T-helper 1 cell treated with Interleukin-12 subunit alpha and Interleukin-12 subunit beta and Interleukin-4 antibody, amounts not matched to agents 30 μg/mL and 1 μg/mL, for 36 hours (primary cell): ENCODE results near the gene TRIM29.

Experiments used
- H3K27ac Mint-ChIP-seq: one replicate; pipeline ENCODE4 v1.8.0; 2021; ENCODE audit warnings: mild to moderate bottlenecking, mixed read lengths
- H3K27me3 Mint-ChIP-seq: one replicate; pipeline ENCODE4 v1.8.0; 2021; ENCODE audit warnings: low read depth, mixed read lengths
- H3K36me3 Mint-ChIP-seq: one replicate; pipeline ENCODE4 v1.8.0; 2021; ENCODE audit warnings: low read depth, mixed read lengths
- H3K4me1 Mint-ChIP-seq: one replicate; pipeline ENCODE4 v1.8.0; 2021; ENCODE audit warnings: low read depth, mixed read lengths
- H3K4me3 Mint-ChIP-seq: one replicate; pipeline ENCODE4 v1.8.0; 2021; ENCODE audit warnings: mild to moderate bottlenecking, moderate library complexity, mixed read lengths
- H3K9me3 Mint-ChIP-seq: one replicate; pipeline ENCODE4 v1.8.0; 2021; ENCODE audit warnings: mixed read lengths

Gene TRIM29

GRCh38 chr11:120135838-120136237 lies 2.1 kb downstream of the TRIM29 start:
- Mint-ChIP-seq H3K27me3 (peaks cover 5% of the 10 kb centered on the region), H3K4me3 (no peak overlapping the region), H3K36me3 (no peaks in the 10 kb centered on the region), H3K9me3 (no peaks in the 10 kb centered on the region), H3K4me1 (no peaks in the 10 kb centered on the region), H3K27ac (no peak overlapping the region)

- no peak overlapping the region for H3K4me3 Mint-ChIP-seq
- no peaks in the 10 kb centered on the region for H3K27me3 Mint-ChIP-seq
- no peaks in the 10 kb centered on the region for H3K9me3 Mint-ChIP-seq
- no peak overlapping the region for H3K27ac Mint-ChIP-seq
- no peaks in the 10 kb centered on the region for H3K4me1 Mint-ChIP-seq
- no peaks in the 10 kb centered on the region for H3K36me3 Mint-ChIP-seq
These were observed 3.0 kb downstream of the TRIM29 start for GRCh38 chr11:120134931-120135228.

DNA sequence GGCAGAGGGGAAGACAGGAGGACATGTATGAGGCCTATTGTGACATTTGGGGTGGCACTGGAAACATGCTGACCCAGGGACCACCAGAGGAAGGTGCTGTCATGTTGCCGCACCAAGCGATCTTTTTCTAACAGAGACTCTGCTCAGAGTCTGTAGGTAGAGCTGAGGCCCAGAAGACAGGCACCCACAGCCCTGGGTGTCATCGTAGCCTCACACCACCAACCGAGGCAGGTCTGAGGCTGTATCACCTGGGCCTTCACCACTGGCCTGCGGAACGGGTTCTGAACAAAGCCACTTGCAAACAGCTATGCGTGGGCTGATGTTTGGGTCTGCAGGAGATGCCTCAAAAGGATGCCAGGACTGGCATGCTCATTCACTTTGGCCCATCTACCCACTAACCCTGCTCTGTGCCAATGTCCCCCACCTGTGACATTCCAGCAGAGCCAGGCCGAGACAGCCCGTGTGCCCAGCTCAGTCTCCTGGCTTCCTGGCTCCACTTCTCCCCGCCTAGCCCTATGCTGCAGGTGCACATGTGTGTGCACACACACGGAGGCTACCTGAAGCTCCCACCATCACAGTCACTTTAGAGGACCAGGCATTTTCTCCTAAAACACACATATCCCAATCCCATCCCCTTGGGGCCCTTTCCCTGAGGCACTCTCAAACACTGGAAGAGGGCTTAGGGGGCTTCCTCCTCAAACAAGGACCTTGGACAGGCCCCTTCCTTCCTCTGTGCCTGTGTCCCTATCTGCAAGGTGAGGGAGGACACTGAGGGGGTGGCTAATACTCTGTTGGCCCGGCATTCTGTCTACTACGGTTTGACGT lies 3.6 kb downstream of the TRIM29 start:
- H3K36me3 Mint-ChIP-seq = no peaks in the 10 kb centered on the region
- H3K4me3 Mint-ChIP-seq = no peak overlapping the region
- H3K9me3 Mint-ChIP-seq = no peaks in the 10 kb centered on the region
- no peaks in the 10 kb centered on the region for H3K4me1 Mint-ChIP-seq
- H3K27ac Mint-ChIP-seq = no peak overlapping the region
- no peaks in the 10 kb centered on the region for H3K27me3 Mint-ChIP-seq

DNA sequence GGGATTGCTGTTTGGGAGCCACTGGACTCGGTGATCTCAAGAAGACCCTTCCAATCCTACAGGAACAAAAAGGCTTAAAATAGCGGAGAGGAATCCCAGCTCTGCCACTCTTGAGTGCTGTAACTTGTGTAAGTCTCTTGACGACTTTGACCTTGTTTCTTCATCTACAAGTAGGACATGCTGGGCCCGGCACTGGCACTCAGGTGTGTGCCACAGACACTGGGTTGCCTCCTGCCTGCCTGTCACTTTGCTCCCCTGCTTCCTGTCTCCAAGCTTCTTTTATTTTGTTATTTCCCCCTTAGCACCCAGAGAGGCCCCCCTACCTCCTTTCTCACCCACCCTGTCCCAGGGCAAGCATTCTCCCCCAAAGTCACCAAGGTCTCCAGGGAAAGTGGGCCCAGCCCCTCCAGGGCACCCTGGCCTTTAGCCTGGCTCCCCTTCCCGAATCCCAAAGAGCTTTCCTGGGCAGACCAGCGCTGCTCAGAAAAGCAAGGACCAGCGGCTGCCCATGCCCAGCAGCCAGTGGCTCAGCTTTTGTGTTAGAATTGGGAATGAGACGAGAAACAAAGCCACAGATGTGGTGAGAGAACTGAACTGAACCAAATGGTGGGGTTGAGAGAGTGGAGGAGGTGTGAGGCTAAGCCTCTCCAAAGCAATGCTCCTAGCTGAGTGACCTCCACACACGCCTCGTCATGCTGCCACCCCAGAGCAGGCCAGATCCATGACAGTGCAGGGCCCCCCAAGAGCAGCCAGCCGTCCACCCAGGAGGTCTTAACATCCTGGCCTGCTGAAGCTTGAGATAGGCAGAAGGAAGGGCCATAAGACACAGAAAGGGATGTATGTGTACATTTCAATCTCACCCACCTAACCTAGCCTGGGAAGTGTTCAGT lies 4.5 kb downstream of the TRIM29 start:
- Mint-ChIP-seq H3K4me1 (no peaks in the 10 kb centered on the region), H3K36me3 (no peaks in the 10 kb centered on the region), H3K27ac (no peak overlapping the region), H3K4me3 (no peak overlapping the region), H3K9me3 (no peaks in the 10 kb centered on the region), H3K27me3 (no peaks in the 10 kb centered on the region)

DNA sequence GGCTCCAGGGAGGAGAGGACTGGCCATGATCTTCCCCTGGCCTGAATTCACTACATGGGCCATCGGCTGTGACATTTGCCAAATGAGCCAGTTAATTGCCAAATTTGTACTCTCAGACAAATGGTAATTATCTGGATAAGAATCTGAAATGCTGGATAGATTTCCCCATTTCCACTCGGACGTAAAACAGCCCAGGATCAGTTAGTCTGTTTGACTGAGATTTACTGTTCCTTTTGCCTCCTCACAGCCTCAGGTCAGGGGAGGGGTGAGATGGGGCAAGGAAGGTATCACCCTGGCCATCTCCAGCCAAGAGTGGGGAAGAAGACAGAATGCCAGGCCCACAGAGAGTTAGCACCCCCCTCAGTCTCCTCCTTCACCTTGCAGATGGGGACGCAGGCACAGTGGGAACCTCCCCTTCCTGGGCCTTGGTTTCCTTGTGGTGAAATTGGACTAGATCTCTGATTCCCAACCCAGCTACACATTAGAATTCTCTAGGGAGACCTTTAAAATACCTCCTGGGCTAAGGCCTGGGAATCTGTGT lies 5.2 kb downstream of the TRIM29 start:
- no peaks in the 10 kb centered on the region for H3K36me3 Mint-ChIP-seq
- H3K27ac Mint-ChIP-seq = no peak overlapping the region
- no peaks in the 10 kb centered on the region for H3K27me3 Mint-ChIP-seq
- no peak overlapping the region for H3K4me3 Mint-ChIP-seq
- no peaks in the 10 kb centered on the region for H3K4me1 Mint-ChIP-seq
- H3K9me3 Mint-ChIP-seq = no peaks in the 10 kb centered on the region

- no peak overlapping the region for H3K4me3 Mint-ChIP-seq
- H3K36me3 Mint-ChIP-seq = no peaks in the 10 kb centered on the region
- H3K9me3 Mint-ChIP-seq = no peaks in the 10 kb centered on the region
- no peak overlapping the region for H3K27ac Mint-ChIP-seq
- no peaks in the 10 kb centered on the region for H3K4me1 Mint-ChIP-seq
- no peaks in the 10 kb centered on the region for H3K27me3 Mint-ChIP-seq
These were observed 5.8 kb downstream of the TRIM29 start for GRCh38 chr11:120131941-120132644.

DNA sequence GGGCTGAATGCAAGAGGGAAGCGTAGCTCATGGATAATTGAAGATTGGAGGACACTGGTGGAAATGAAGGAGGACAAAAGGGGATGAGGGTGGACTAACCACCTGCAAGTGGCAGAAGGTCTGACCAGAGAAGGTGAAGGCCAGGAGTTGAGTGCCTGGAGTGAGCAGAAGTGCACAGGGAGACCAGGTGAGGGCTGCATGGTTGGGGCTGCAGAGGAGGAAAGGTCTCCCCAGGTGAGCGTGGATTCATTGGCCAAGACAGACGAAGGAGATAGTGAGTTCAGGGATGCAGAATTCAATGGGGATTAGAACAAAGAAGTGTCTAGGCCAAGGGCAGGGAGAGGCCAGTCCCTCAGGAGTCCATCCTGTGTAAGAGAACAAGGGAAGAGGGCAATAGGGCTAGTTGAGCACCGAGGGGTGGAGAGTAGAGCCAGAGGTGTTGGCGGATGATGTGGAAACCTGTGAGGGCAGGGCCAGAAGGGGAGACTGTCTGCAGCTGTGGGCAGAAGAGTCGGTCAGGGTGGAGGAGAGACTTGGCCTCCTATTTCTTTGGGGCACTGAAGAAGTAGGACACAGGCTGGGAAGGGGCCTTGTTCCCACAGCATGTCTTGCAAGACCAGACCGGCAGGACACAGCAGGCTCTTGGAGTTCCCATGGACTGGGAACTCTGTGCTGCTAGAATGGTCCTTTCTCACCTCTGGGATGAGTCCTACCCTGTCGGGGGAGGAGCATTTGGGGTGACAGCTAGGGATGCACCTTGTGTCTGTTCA lies 6.7 kb downstream of the TRIM29 start:
- no peaks in the 10 kb centered on the region for H3K4me1 Mint-ChIP-seq
- H3K27ac Mint-ChIP-seq = no peak overlapping the region
- no peaks in the 10 kb centered on the region for H3K9me3 Mint-ChIP-seq
- no peaks in the 10 kb centered on the region for H3K27me3 Mint-ChIP-seq
- H3K36me3 Mint-ChIP-seq = no peaks in the 10 kb centered on the region
- H3K4me3 Mint-ChIP-seq = no peak overlapping the region

- Mint-ChIP-seq H3K27me3 (no peaks in the 10 kb centered on the region), H3K27ac (no peak overlapping the region), H3K9me3 (no peaks in the 10 kb centered on the region), H3K36me3 (no peaks in the 10 kb centered on the region), H3K4me3 (no peak overlapping the region), H3K4me1 (no peaks in the 10 kb centered on the region)
These were observed 7.5 kb downstream of the TRIM29 start for GRCh38 chr11:120130176-120130980.

- H3K27ac Mint-ChIP-seq = no peak overlapping the region
- H3K9me3 Mint-ChIP-seq = no peaks in the 10 kb centered on the region
- H3K4me1 Mint-ChIP-seq = no peaks in the 10 kb centered on the region
- H3K36me3 Mint-ChIP-seq = no peaks in the 10 kb centered on the region
- no peaks in the 10 kb centered on the region for H3K27me3 Mint-ChIP-seq
- no peak overlapping the region for H3K4me3 Mint-ChIP-seq
These were observed 8.3 kb downstream of the TRIM29 start for GRCh38 chr11:120129570-120129969.

DNA sequence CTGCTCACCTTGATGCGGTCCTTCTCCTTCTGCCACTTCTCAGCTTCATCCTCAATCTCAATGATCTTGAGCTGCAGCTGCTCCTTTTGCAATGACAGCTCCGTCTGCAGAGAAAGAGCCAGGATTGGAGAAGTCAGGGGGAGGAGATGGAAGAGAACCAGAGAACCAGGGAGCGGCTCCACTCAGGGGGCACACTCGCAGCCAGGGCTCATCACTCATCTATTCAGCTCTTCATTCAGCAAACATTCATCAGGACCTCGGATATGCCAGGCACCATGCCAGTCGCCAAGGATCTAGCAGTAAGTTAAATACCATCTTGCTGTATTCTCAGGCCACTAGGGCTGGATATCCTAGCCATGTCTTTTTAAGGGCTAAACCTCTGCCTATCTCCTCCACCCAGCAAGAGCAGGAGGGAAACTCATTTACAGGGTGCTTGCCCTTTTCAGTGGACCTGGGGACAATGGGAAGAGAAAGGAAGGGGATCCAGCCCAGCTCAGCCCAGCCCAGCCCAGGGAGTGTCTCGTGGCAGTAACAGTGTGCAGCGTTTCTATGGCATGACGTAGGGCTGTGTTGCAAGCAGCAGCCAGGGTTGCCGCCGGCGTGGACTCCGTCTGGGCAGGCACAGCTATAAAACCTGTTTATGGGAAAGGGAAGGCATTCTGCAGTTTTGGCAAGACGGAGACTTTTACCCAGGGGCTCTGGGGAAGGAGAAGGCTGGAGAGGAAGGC lies 9.4 kb downstream of the TRIM29 start:
- H3K4me3 Mint-ChIP-seq = no peak overlapping the region
- no peaks in the 10 kb centered on the region for H3K4me1 Mint-ChIP-seq
- H3K36me3 Mint-ChIP-seq = no peaks in the 10 kb centered on the region
- H3K27me3 Mint-ChIP-seq = no peaks in the 10 kb centered on the region
- H3K9me3 Mint-ChIP-seq = no peaks in the 10 kb centered on the region
- H3K27ac Mint-ChIP-seq = no peak overlapping the region

- H3K4me1 Mint-ChIP-seq = no peaks in the 10 kb centered on the region
- H3K9me3 Mint-ChIP-seq = no peaks in the 10 kb centered on the region
These were observed 10.7 kb downstream of the TRIM29 start for GRCh38 chr11:120127236-120127635.

GRCh38 chr11:120126620-120127019 lies 11.3 kb downstream of the TRIM29 start:
- Mint-ChIP-seq H3K27ac (no peak overlapping the region), H3K36me3 (no peaks in the 10 kb centered on the region), H3K27me3 (no peaks in the 10 kb centered on the region), H3K4me1 (no peaks in the 10 kb centered on the region), H3K9me3 (no peaks in the 10 kb centered on the region), H3K4me3 (no peak overlapping the region)

More at GRCh38 chr11:120127236-120127635, 10.7 kb downstream of the TRIM29 start:
- Mint-ChIP-seq H3K36me3 (no peaks in the 10 kb centered on the region), H3K4me3 (no peak overlapping the region), H3K27me3 (no peaks in the 10 kb centered on the region), H3K27ac (no peak overlapping the region)

GRCh38 chr11:120125509-120125908 lies 12.4 kb downstream of the TRIM29 start:
- H3K36me3 Mint-ChIP-seq = no peaks in the 10 kb centered on the region
- H3K4me3 Mint-ChIP-seq = no peak overlapping the region
- no peaks in the 10 kb centered on the region for H3K9me3 Mint-ChIP-seq
- H3K4me1 Mint-ChIP-seq = no peaks in the 10 kb centered on the region
- no peaks in the 10 kb centered on the region for H3K27me3 Mint-ChIP-seq
- no peak overlapping the region for H3K27ac Mint-ChIP-seq
